ENCODE results near the gene ABCA1.
"Not testable (repeated sequence)": the region's sequence is repeated elsewhere in the genome, so short reads cannot be mapped to it uniquely, and the experiment has no call there.

ABCA1 gene

DNA sequence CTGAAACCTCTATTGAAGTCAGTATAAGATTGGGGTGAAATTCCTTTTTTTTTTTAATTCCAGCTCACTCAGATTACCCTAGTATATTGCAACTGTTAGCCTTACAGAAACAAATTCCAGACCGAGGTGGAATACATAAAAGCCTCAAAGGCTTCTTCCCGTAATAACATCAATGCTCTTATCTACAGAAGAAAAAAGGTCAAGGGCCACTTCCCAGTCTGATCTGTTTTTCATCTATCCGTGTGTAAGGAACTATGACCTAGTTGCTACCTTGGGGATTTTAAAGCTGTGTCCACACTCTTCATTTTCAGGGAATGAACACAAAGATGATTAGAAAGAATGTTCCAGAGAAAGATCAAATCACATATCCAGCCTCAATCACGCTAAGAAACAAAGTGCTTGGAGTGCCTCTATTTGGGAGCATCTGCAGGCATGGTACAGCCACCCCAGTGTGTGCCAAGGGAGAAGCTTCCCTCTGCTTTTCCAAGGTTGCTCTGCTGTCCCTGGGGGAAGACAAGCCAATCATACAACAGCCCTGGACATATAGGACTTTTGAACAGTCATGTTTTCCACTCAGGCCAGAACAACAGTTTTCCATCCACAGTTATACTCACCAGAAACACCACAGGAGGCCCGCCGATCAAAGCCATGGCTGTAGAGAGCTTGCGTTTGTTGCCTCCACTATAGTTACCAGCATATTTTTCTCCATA lies 140.5 kb downstream of the ABCA1 start:
- DNase-seq = no peak

DNA sequence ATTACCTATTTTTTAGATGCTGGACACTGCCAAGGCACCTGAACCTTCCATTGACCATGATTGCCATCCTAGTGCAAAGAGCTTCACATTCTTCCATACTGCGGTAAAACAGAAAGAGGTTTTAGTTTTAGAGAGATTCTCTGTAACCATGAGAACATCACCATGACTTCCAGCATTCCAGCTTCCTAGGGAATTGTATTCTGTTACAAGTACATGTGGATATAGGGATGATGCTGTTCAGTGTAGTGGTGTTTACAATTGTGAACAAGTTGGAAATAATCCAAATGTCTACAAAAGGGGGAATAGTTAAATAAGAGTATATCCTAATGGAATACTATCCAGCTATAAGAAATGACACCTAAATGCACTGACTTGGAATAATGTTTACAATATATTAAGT lies 141.7 kb downstream of the ABCA1 start:
- DNase-seq = no peak

- no peak for DNase-seq
Observed at GRCh38 chr9:104784098-104784497, 143.9 kb downstream of the ABCA1 start.

- no peak for DNase-seq
Observed at GRCh38 chr9:104783588-104783987, 144.4 kb downstream of the ABCA1 start.

- no peak for DNase-seq
Observed at GRCh38 chr9:104780796-104781395, 147.1 kb downstream of the ABCA1 start.

- DNase-seq = no peak
Observed at GRCh38 chr9:104779946-104780535, 147.9 kb downstream of the ABCA1 start.

- no peak for DNase-seq
Observed at GRCh38 chr9:104779334-104779733, 148.6 kb downstream of the ABCA1 start.

DNA sequence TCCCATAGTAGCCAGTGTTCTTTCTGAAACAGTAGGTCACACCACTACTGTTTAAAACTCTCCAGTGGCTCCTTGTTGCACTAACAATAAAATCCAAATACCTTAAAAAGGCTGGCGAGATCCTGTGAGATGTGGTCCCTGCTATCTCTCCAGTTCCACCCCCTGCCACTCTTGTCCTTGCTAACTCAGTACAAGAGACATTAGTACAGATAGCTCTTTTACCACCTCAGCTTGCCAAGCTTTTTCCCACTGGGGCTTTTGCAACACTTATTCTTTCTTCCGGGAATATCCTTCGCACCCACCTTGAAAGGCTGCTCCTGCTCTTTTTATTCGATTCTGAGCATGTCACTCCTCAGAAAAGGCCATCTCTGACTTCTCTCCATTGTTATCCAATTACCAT lies 149.2 kb downstream of the ABCA1 start:
- no peak for DNase-seq

DNA sequence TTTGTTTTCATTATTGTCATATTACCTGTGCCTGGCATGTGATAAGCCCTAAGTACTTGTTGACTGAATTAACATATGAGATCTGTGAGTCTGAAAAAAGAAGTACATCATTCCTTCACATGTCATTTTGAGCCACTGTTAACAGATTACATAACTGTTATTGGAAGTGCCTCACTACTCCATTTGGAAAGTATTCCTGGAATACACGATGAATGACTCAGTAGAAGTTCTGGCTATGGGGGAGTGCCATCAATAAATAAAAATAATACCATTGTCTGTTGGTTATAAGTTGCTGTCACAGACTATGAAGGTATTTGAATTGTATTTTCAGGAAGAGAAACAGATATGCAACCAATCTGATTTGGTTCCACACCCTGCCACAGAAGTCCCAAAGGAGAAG lies 151.2 kb downstream of the ABCA1 start:
- no peak for DNase-seq

DNA sequence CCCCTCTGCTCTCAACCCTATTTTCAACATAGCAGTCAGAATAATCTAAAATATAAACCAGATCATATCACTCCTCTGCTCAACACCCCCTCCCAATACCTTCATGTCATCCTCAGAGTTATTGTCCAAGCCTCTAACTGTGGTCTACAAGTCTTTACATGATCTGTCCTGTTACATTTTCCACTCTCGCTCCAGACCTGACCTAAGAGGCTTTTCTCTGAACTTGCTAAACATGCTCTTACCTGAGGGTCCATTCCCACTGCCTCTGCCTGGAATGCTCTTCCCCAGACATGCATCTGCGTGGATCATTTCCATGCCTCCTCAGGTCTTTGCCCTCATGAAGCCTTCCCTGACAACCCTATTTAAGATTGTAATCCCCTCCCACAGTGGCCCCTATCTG lies 152.0 kb downstream of the ABCA1 start:
- no peak for DNase-seq

DNA sequence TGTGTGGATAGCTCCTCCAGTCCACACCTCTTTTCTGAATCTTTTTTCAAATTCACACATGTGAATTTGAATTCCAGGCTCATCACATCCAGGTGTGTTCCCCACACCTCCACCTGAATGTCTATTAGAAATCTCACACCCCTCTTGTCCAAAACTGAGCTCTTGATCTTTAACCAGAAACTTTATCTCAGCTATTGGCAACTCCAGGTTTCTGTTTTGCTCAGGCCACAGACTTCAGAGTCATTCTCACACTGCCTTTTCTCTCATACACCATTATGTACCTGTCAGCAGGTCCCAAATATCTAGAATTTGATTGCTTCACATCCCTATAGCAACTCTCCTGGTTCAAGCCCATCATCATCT lies 152.4 kb downstream of the ABCA1 start:
- DNase-seq = no peak

GRCh38 chr9:104774831-104775573 lies 153.0 kb downstream of the ABCA1 start:
- DNase-seq = no peak

- DNase-seq = no peak
Observed at GRCh38 chr9:104774132-104774531, 153.8 kb downstream of the ABCA1 start.

DNA sequence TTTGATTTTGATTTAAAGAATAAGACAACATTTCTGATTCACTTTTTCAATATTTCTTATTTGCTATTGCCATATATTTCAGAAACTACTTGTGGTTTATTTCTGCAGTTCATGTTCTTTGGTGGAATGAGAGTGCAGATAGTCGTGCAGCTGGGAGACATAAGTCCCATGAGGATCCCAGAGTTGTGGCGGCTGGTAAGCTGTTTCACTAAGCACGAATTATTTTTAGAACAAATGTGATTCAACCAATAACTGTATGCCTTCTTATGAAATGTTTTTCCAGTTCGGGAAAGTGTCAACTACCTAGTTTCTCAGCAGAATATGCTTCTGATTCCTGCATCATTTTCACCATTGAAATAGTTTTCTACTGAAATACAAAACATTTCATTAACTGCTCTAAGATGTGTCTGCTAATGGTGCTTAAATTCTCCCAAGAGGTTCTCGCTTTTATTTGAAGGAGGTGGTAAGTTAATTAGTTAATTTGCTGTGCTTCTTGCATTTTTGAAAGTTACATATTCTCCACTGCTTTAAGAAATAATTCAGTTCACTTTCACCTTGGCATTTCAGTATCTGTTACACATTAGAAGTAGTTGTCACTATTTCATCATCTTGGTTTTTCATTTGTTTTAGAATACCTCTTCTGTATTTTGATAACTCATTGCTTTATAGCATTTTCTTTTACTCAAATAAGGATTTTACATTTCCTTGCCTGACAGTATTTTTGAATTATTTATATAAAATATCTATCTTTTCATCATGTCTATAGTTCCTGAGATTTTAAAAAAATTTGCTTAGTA lies 155.0 kb downstream of the ABCA1 start:
- no peak for DNase-seq

GRCh38 chr9:104769655-104770054 lies 158.3 kb downstream of the ABCA1 start:
- DNase-seq = no peak

GRCh38 chr9:104769029-104769428 lies 158.9 kb downstream of the ABCA1 start:
- not testable (repeated sequence) for DNase-seq

GRCh38 chr9:104767507-104767906 lies 160.4 kb downstream of the ABCA1 start:
- DNase-seq = no peak

DNA sequence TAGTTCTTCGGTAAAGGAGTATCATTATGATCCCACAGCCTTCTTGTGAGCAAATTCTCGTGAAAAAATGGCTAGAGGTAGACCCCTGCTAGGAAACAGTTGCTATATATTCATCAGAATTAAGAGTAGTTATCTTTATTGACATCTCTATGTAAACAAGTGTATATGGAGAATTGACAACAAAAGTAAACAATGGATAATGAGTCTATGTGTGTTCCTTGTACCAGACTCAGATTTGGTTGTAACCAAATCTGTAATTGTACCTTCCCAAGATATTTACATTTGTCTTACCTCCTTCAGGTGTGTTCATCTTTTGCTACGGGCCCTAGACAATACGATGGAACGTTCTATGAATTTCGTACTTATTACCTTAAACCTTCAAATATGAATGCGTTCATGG lies 161.9 kb downstream of the ABCA1 start:
- DNase-seq = no peak

DNA sequence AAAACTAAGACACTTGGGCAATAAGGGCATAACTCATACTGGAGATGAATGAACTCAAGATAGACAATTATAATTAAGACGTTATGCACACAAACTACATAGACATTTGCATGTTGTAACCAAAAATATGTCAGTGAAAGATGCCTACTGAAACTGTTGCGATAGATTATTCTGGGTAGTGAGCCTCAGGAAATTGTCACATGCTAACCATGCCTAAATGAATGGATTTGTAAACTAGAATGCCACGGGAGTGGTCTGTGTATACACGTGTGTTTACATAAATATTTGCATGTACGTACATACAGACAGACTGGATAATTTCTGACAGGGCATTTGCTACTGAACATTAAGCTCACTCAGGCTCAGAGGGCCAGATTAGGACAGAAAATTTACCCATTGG lies 162.8 kb downstream of the ABCA1 start:
- no peak for DNase-seq

DNA sequence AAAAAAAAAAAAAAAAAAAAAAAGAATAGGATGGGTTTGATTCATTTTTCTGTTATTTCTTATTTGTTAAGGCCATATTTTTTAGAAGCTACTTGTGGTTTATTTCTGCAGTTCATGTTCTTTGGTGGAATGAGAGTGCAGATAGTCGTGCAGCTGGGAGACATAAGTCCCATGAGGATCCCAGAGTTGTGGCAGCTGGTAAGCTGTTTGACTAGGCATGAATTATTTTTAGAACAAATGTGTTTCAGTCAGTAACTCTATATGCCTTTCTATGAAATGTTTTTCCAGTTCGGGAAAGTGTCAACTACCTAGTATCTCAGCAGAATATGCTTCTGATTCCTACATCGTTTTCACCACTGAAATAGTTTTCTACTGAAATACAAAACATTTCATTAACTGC lies 169.0 kb downstream of the ABCA1 start:
- no peak for DNase-seq

DNA sequence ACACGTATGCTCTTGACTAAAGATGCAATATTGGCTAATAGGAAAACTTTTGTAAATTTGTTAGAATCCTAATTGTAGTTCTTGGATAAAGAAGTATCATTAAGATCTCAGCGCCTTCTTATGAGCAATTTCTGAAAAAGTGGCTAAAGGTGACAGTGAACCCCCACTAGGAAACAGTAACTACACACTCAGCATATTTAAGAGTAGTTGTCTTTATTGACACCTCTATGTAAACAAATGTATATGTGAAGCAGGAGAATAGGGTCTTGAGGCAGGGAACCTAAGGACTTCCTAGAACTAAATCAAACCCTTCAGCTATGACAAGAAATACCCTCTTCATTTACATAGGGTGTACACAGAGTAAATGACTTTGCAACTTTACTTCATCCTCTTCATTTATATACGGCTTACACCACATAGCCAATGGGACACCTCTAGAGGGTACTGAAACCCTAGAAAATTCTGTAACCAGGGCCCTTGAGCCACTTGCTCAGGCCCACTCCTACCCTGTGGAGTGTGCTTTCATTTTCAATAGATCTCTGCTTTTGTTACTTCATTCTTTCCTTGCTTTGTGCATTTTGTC lies 177.7 kb downstream of the ABCA1 start:
- no peak for DNase-seq

- no peak for DNase-seq
Observed at GRCh38 chr9:104748359-104749031, 179.5 kb downstream of the ABCA1 start.

Data from activated gamma-delta T cell treated with Interleukin-2 at 50 U/mL for 16 hours (primary cell).